ENCODE data around the gene GRB10.

GRB10 gene

GRCh38 chr7:50652400-50653125 lies 130.1 kb downstream of the GRB10 start:
- no peak for DNase-seq

DNA sequence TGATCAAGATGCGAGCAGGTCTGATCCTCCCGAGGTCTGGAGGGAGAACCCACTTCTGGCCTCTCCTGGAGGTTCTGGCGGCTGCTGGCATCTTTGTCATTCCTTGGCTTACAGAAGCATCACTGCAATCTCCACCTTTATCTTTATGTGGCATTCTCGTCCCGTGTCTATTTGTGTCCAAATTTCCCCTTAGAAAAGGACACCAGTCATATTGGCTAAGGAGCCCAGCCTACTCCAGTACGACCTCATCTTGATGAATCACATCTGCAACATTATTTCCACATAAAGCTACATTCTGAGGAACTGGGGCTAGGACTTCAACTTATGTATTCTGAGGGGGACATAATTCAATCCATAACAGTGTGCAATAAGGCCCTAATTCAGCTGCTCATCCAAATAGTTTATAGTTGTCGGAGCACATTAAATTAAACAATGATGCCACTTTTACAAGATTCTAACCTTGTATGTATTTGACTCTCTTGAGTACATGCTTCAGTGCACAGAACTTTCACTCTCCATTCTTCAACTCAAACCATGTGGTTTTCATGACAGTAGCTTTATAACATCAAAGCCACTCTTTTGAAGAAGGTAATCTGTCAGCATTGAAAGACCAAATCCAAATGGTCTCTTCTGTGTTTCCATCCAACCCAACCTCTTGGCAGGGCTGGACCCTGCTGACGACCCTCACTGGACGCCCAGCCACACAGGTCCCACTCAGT lies 131.3 kb downstream of the GRB10 start:
- DNase-seq, result no peak

DNA sequence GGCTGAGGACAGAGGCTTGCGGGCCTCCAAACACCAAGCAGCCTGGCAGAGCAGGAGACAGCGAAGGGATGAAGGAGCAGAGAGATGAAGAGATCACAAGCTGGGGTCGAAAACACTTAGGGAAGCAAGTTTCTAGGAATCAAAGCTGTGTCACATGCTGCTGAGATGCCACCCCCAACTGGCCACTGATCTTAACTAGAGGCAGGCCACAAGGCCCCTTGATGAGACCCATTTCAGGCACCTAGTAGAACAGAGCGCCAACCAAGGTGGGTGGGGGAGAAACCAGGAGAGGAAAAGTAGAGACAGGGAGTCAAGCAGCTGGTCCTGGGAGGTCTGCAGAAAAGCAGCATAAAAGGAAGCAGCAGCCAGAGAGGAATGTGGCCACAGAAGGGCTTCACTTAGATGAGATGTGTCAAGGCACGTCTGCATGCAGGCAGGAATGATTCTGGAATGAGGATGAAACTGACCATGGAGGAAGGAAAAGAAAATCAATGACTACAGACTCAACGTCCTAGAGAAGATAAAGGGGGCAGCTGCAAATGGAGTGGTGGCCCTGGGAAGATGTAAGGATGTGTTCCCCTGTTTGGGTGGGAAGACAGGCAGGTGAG lies 132.5 kb downstream of the GRB10 start:
- DNase-seq, result no peak

DNA sequence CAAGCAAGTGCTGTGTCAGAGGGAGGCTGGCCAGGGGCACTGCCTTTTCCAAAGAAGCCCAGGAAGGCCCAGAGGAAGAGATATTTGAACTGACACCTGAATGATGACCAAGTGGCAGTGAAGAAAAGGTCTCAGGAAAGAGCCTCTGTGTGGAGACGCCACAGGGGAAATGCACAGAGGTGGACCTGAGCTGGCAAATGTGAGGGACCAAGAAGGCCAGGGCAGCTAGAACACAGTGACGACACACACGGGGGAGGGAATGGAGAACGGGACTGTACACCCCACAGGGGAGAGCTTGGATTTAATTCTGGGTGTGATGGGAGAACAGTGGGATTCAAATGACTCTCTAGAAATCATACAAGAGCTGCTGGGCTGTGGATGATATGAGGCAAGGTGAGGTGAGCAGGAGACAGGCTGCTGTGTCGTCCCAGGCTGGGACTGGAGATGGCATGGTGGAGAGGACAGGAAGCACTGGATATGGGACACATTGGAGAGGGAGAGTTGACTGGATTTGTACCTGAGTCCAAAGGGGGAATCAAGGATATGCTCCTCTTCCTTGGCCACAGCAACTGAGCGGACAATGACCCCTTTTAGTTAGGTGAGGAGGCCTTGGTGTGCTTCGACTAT lies 133.3 kb downstream of the GRB10 start:
- no peak for DNase-seq

- no peak for DNase-seq
Observed at GRCh38 chr7:50648570-50649169, 134.0 kb downstream of the GRB10 start.

GRCh38 chr7:50648076-50648475 lies 134.6 kb downstream of the GRB10 start:
- DNase-seq, result no peak

DNA sequence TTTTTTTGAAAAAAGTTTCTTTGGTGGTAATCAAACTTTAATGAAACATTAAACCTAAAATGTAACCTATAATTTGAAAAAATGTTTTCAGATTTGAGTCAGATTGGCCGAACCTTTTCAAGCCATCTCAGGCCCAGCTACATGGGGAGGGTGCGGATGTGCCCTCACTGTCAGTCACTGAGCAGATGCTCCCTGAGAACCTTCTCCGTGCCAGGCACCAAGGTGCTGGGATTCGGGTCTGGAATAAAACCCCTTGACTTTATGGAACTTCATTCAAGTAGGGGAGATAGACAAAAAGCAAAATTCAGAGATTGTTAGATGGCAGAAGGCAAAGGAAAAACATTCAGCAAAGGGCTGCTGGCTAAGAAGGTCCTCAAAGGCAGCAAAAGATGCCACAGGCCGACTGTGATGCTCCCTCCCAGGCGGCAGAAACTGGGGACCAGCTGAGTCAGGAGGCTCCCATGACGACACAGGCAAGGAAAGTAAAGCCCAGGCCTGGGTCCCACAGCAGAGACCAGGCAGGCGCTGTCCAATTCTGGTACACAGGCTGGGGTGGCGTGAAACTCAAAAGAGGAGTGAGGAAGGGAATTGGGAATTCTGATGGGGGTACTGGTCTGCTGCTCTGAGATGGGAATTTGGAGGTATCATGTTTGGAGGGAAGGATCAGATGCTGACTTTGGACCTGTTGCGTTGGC lies 135.3 kb downstream of the GRB10 start:
- DNase-seq, result no peak

DNA sequence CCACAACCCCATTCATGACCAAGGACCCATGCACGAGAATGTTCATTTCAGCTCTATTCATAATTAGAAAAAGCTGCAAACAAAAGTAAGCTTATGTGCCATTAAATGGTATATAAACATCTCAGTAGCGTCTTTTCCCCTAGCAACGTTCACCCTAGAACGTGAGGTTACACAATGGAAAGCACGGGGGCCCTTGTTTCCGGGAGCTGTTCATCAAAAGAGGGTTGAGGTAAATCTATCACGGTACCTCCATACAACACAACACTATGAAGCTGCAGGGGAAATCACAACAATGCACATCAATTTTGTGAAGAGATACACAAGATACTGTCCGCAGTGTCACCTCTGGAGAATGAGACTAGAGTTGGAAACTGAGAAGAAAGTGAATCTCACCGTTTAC lies 136.6 kb downstream of the GRB10 start:
- no peak for DNase-seq

GRCh38 chr7:50645186-50645585 lies 137.5 kb downstream of the GRB10 start:
- DNase-seq, result no peak

- DNase-seq, result no peak
Observed at GRCh38 chr7:50644586-50644985, 138.1 kb downstream of the GRB10 start.

GRCh38 chr7:50644114-50644513 lies 138.6 kb downstream of the GRB10 start:
- no peak for DNase-seq

- DNase-seq, result no peak
Observed at GRCh38 chr7:50641442-50642405, 141.0 kb downstream of the GRB10 start.

DNA sequence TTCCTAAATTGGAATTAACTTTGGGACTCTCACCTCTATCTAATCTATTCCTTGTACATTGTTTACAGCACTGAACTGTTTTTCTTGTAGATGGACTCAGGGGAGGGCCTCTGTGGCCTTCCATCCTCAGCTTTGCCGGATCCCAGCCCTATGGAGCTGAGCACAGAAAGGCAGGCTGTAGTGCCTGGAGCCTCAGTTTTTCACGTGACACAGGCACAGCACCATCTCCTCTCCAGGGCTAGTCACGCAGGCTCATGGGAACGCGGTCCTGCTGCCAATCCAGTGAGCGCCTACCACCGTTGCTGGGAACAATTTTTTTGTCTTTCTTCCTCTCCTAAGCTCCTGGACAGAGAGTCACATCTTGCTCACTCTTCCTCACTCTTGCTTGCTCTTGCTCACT lies 141.9 kb downstream of the GRB10 start:
- DNase-seq, result no peak

- no peak for DNase-seq
Observed at GRCh38 chr7:50640256-50640655, 142.4 kb downstream of the GRB10 start.

DNA sequence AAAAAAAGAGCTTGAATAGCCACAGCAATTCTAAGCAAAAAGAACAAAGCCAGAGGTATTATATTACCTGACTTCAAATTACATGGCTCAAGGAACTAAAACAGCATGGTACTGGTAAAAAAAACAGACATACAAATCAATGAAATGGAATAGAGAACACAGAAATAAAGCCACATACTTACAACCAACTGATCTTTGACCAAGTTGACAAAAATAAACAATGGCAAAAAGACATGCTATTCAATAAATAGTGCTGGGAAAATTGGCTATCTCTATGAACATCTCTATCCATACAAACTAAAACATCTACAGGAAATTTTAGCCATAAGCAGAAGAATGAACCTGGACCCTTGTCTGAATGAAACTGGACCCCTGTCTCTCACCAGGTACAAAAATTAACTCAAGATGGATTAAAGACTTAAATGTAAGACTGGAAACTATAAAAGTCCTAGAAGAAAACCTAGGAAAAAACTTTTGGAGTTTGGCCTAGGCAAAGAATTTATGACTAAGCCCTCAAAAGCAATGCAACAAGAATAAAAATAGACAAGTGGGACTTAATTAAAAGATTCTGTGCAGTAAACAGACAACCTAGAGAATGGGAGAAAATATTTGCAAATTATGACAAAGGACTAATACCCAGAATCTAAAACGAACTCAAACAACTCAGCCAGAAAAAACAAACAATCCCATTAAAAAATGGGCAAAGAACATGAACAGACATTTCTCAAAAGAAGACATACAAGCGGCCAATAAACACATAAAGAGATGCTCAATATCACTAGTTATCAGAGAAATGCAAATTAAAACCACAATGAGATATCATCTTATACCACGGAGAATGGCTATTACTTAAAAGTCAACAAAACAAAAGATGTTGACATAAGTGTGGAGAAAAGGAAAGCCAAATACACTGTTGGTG lies 144.7 kb downstream of the GRB10 start:
- no peak for DNase-seq

GRCh38 chr7:50634378-50634777 lies 148.3 kb downstream of the GRB10 start:
- no peak for DNase-seq

- no peak for DNase-seq
Observed at GRCh38 chr7:50633414-50633710, 149.3 kb downstream of the GRB10 start.

DNA sequence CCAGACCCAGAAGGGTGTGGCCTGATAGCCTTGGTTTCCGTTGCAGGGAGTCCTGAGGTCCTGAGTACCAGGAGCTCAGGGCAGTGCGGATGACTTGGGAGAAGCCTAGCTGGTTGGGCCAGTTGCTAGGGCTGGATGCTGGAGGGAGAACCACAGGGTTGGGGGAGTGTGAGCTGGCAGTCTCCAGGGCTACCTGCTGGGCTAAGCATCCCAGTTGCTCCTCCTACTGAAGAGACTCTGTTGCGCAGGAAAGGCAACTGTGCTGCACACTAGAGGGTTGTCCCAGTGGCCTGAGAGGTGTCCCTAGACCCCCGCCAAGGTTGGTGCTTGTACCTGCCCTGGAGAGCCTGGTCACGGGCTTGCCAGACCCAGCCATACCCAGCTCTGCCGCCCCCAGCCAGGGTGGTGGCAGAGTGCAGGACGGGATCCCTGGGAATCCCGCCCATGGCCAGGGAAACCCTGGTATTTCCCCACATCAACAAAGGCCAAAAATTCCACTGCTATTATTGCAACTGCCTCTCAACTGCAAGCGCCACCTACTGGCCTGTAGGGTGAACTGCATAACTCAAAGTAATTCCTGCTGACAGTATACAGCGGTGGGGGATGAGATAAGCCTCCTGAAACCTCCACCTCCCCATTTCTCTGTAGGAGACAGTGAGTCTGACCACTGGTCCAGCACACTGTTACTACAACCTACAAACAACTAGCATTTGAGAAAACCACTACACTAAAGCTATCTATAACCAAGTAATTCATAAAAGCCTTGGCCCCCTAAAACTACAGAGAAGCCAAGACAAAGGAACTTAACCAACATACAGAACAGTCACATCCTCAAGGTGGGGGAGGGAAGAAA lies 149.9 kb downstream of the GRB10 start:
- no peak for DNase-seq

DNA sequence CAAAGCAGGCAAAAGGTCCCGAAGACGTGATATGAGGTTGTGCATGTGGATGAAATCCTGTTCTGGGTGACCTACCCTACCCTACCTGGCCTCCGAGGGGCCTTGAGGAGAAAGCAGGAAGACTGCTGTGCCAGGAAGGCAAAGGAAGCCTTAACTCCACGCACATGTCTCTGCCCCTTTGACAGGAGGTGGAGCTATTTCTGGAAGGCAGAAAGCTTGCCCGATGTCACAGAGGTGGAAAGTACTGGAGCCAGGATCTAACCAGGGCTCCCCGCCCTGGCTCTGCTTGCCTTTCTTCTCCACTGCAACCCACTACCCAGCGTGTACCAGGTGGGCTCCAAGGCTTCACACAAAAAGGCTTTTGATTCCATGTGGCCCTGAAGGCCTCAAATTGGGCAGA lies 151.1 kb downstream of the GRB10 start:
- no peak for DNase-seq

DNA sequence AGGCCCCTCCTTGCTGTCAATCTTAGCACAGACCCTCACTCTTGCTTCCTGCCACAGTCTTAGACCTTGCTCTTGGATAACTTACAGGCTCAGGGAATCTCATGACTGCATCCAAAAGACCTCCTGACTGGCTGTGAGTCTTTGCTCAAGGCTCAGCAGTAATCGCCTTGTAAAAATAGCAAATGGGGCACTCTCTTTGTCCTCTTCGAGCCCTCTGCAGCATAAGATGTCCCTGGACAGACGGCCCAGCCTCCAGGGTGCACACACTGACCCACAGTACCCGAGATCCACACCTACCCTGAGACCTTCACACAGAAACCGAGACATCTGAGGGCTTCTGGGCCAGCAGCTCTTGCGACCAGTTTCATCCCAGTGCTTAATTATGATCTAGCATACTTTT lies 151.6 kb downstream of the GRB10 start:
- no peak for DNase-seq
